ENCODE measurements around the gene ARHGEF5. TPM values are rescaled to one million over a fixed set of nuclear protein-coding genes. Genes with fewer than 3 reads are reported as not detected.

The ARHGEF5 gene
- total and polyA plus RNA-seq, 2 experiments from 2014 or later: 10.2 to 27.1 TPM

GRCh38 chr7:144404946-144405345 is 49.7 kb downstream of the ARHGEF5 start:
- Histone ChIP-seq H3F3A (replicated peaks; ENCODE audit: low read depth) (no peaks in the 10 kb centered on the region), H3K79me2 (replicated peaks; ENCODE audit: insufficient read depth) (no peaks in the 10 kb centered on the region), H3K4me1 (ENCODE audit: insufficient read depth) (peaks cover 4% of the 10 kb centered on the region; the same call in 1 of the 2 replicates), H3K27me3 (ENCODE audit: insufficient read depth) (no peaks in the 10 kb centered on the region), H2AFZ (0 out of 2 replicates have a peak overlapping the region, but pooled peaks have one; percentile 23), H3K27ac (ENCODE audit: low read depth) (no peak overlapping the region), H3K36me3 (ENCODE audit: insufficient read depth) (no peaks in the 10 kb centered on the region), H3K9me2 (ENCODE audit: insufficient read depth) (no peaks in the 10 kb centered on the region), H4K20me1 (replicated peaks; ENCODE audit: insufficient read depth) (no peaks in the 10 kb centered on the region), H3K4me2 (no peak overlapping the region), H3K4me3 (no peak overlapping the region)
- TF ChIP-seq POLR2AphosphoS5 (IDR thresholded peaks at IDR 0.05; ENCODE audit: low read depth): no peak
- no peak for TF ChIP-seq CREB1 (CRISPR knock-in tag; IDR thresholded peaks at IDR 0.05; ENCODE audit: low read depth)
- no peak for TF ChIP-seq EZH2 (IDR thresholded peaks at IDR 0.05; ENCODE audit: low read depth, unreplicated experiment)
- TF ChIP-seq ZNF114 (CRISPR knock-in tag; IDR thresholded peaks at IDR 0.05): no peak
- no peak for TF ChIP-seq EZH2phosphoT487 (IDR thresholded peaks at IDR 0.05; ENCODE audit: unreplicated experiment)
- no peak for TF ChIP-seq JUNB (IDR thresholded peaks at IDR 0.05; ENCODE audit: unreplicated experiment)
- TF ChIP-seq STAT1 (IDR thresholded peaks at IDR 0.05; ENCODE audit: unreplicated experiment): no peak
- TF ChIP-seq ZNF331 (CRISPR knock-in tag; IDR thresholded peaks at IDR 0.05; ENCODE audit: low read depth): no peak
- TF ChIP-seq NANOG (IDR thresholded peaks at IDR 0.05; ENCODE audit: borderline replicate concordance): no peak
- TF ChIP-seq, protein P1, sequence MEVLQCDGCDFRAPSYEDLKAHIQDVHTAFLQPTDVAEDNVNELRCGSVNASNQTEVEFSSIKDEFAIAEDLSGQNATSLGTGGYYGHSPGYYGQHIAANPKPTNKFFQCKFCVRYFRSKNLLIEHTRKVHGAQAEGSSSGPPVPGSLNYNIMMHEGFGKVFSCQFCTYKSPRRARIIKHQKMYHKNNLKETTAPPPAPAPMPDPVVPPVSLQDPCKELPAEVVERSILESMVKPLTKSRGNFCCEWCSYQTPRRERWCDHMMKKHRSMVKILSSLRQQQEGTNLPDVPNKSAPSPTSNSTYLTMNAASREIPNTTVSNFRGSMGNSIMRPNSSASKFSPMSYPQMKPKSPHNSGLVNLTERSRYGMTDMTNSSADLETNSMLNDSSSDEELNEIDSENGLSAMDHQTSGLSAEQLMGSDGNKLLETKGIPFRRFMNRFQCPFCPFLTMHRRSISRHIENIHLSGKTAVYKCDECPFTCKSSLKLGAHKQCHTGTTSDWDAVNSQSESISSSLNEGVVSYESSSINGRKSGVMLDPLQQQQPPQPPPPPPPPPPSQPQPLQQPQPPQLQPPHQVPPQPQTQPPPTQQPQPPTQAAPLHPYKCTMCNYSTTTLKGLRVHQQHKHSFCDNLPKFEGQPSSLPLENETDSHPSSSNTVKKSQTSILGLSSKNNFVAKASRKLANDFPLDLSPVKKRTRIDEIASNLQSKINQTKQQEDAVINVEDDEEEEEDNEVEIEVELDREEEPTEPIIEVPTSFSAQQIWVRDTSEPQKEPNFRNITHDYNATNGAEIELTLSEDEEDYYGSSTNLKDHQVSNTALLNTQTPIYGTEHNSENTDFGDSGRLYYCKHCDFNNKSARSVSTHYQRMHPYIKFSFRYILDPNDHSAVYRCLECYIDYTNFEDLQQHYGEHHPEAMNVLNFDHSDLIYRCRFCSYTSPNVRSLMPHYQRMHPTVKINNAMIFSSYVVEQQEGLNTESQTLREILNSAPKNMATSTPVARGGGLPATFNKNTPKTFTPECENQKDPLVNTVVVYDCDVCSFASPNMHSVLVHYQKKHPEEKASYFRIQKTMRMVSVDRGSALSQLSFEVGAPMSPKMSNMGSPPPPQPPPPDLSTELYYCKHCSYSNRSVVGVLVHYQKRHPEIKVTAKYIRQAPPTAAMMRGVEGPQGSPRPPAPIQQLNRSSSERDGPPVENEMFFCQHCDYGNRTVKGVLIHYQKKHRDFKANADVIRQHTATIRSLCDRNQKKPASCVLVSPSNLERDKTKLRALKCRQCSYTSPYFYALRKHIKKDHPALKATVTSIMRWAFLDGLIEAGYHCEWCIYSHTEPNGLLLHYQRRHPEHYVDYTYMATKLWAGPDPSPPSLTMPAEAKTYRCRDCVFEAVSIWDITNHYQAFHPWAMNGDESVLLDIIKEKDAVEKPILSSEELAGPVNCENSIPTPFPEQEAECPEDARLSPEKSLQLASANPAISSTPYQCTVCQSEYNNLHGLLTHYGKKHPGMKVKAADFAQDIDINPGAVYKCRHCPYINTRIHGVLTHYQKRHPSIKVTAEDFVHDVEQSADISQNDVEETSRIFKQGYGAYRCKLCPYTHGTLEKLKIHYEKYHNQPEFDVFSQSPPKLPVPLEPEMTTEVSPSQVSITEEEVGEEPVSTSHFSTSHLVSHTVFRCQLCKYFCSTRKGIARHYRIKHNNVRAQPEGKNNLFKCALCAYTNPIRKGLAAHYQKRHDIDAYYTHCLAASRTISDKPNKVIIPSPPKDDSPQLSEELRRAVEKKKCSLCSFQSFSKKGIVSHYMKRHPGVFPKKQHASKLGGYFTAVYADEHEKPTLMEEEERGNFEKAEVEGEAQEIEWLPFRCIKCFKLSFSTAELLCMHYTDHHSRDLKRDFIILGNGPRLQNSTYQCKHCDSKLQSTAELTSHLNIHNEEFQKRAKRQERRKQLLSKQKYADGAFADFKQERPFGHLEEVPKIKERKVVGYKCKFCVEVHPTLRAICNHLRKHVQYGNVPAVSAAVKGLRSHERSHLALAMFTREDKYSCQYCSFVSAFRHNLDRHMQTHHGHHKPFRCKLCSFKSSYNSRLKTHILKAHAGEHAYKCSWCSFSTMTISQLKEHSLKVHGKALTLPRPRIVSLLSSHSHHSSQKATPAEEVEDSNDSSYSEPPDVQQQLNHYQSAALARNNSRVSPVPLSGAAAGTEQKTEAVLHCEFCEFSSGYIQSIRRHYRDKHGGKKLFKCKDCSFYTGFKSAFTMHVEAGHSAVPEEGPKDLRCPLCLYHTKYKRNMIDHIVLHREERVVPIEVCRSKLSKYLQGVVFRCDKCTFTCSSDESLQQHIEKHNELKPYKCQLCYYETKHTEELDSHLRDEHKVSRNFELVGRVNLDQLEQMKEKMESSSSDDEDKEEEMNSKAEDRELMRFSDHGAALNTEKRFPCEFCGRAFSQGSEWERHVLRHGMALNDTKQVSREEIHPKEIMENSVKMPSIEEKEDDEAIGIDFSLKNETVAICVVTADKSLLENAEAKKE (CRISPR knock-in tag; IDR thresholded peaks at IDR 0.05): no peak
- TF ChIP-seq, protein P2, sequence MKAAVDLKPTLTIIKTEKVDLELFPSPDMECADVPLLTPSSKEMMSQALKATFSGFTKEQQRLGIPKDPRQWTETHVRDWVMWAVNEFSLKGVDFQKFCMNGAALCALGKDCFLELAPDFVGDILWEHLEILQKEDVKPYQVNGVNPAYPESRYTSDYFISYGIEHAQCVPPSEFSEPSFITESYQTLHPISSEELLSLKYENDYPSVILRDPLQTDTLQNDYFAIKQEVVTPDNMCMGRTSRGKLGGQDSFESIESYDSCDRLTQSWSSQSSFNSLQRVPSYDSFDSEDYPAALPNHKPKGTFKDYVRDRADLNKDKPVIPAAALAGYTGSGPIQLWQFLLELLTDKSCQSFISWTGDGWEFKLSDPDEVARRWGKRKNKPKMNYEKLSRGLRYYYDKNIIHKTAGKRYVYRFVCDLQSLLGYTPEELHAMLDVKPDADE (IDR thresholded peaks at IDR 0.05): no peak
- TF ChIP-seq, protein P3, sequence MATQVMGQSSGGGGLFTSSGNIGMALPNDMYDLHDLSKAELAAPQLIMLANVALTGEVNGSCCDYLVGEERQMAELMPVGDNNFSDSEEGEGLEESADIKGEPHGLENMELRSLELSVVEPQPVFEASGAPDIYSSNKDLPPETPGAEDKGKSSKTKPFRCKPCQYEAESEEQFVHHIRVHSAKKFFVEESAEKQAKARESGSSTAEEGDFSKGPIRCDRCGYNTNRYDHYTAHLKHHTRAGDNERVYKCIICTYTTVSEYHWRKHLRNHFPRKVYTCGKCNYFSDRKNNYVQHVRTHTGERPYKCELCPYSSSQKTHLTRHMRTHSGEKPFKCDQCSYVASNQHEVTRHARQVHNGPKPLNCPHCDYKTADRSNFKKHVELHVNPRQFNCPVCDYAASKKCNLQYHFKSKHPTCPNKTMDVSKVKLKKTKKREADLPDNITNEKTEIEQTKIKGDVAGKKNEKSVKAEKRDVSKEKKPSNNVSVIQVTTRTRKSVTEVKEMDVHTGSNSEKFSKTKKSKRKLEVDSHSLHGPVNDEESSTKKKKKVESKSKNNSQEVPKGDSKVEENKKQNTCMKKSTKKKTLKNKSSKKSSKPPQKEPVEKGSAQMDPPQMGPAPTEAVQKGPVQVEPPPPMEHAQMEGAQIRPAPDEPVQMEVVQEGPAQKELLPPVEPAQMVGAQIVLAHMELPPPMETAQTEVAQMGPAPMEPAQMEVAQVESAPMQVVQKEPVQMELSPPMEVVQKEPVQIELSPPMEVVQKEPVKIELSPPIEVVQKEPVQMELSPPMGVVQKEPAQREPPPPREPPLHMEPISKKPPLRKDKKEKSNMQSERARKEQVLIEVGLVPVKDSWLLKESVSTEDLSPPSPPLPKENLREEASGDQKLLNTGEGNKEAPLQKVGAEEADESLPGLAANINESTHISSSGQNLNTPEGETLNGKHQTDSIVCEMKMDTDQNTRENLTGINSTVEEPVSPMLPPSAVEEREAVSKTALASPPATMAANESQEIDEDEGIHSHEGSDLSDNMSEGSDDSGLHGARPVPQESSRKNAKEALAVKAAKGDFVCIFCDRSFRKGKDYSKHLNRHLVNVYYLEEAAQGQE (IDR thresholded peaks at IDR 0.05; ENCODE audit: unreplicated experiment): no peak
- no peak for TF ChIP-seq CTCF (conservative IDR thresholded peaks at IDR 0.05; ENCODE audit: low read depth in 2 of 2)
- H3K4me1 Mint-ChIP-seq: peaks cover 11% of the 10 kb centered on the region
- ATAC-seq (no peak), DNase-seq (ENCODE audit: low spot score) (no peak)
- no peaks in the 10 kb centered on the region for H3K36me3 Mint-ChIP-seq (ENCODE audit: low read depth)
- H3K9me3 Mint-ChIP-seq: no peaks in the 10 kb centered on the region
- H3K27ac Mint-ChIP-seq: no peak overlapping the region
- no peak overlapping the region for H3K4me3 Mint-ChIP-seq
- peaks cover 5% of the 10 kb centered on the region for H3K27me3 Mint-ChIP-seq (ENCODE audit: insufficient read depth, low read depth, poor library complexity)

Data from GM23338 (cell line).